WI38 (cell line): Measurements from ENCODE around the gene NECAB2.
"Not testable (repeated sequence)": the region's sequence is repeated elsewhere in the genome, so short reads cannot be mapped to it uniquely, and the experiment has no call there.

Source experiments
- H3K4me3 ChIP-seq: 2 replicates; pipeline ENCODE4 v1.5.1; 2011; ENCODE audit warnings: low read depth, mild to moderate bottlenecking, control low read depth, low read length
- TF ChIP-seq, protein P1 (sequence below): IDR thresholded peaks from 2 replicates; pipeline ENCODE4 v1.5.1; 2012; ENCODE audit warnings: low read depth, mild to moderate bottlenecking, control low read depth, low read length

NECAB2 gene

DNA sequence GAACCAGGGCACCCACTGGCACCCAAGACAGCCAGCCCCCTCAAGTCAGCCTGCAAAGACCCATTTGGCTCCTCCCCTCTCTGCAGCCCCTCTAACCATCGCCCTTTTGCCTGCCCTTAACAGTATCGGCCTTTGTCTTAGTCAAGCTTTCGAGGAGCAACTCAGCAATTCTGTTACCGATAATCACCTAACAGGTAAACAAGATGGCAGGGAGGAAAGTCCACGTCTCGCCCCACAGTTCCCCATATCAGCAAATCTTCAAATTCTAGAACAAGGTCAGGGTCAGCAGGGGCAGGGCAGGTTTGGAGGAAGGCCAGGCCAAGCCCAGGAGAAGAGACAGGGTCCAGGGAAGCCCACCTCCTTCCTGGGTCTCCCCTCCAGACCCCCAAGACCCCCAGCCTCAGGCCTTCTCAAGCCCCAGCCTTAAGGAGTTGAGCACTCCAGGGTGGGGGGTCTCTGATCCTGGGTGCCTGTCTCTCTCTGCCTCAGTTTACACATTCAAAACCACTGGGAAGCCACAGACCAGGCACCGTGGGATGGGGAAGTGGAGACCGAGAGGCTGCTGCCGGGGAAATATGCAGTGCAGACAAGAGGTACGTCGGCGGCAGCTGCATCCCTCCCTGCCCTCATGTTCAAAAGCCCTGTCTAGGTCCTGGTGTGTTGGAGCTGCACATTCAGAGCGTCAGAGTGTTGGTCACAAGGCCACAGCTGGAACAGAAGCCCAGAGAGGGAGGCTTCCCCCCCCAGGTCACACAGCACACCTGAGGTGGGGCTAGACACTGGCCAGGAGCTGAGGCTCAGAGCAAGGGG is 18.9 kb upstream of the NECAB2 start:
- TF ChIP-seq, protein P1, sequence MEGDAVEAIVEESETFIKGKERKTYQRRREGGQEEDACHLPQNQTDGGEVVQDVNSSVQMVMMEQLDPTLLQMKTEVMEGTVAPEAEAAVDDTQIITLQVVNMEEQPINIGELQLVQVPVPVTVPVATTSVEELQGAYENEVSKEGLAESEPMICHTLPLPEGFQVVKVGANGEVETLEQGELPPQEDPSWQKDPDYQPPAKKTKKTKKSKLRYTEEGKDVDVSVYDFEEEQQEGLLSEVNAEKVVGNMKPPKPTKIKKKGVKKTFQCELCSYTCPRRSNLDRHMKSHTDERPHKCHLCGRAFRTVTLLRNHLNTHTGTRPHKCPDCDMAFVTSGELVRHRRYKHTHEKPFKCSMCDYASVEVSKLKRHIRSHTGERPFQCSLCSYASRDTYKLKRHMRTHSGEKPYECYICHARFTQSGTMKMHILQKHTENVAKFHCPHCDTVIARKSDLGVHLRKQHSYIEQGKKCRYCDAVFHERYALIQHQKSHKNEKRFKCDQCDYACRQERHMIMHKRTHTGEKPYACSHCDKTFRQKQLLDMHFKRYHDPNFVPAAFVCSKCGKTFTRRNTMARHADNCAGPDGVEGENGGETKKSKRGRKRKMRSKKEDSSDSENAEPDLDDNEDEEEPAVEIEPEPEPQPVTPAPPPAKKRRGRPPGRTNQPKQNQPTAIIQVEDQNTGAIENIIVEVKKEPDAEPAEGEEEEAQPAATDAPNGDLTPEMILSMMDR: no peak
- no peak overlapping the region for H3K4me3 ChIP-seq

DNA sequence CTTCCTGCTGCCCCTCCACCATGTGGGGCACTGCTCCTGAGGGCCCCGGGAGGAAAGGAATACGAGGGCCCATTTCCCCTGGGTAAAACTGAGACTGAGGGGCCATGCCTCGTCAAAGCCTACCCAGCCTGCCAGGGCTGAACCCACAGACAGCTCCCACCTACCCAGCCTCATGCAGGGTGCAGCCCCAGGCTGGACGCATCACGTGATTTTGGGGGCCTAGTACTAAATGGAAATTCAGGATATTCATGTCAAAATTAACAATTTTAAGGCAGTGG is 18.4 kb upstream of the NECAB2 start:
- H3K4me3 ChIP-seq: no peak overlapping the region
- TF ChIP-seq, protein P1: no peak

DNA sequence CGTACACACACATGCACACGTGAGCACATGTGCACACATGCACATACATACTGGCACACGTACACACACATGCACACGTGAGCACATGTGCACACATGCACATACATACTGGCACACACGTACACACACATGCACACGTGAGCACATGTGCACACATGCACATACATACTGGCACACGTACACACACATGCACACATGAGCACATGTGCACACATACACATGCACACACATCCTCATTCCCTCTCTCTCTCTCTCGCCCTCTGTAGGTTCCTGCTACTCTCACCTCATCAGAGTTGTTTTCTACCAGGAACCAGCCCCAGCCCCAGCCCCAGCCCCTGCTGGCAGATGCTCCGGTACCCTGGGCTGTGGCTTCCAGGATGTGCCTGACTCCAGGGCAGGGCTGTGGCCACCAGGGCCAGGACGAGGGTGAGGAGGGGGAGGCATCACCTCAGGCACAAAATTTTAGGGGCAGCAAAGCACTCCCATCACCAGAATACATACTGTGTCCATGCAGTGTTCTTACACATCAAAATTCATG is 17.1 kb upstream of the NECAB2 start:
- not testable (repeated sequence) for H3K4me3 ChIP-seq

DNA sequence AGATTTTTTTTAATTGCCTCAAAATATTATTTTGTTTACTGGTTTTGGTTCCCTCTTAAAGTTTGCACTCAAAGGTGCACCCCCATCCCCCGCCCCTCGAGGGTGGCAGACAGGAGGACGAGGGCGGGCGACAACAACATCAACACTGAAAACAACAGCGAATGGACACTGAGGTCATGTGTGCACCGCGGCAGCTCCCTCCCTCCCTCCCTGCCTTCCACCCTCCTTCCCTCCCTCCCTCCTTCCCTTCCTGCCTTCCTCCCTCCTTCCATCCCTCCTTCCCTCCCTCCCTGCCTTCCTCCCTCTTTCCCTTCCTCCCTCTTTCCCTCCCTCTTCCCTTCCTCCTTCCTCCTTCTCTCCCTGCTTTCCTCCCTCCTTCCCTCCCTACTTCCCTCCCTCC is 16.5 kb upstream of the NECAB2 start:
- TF ChIP-seq, protein P1: no peak
- no peak overlapping the region for H3K4me3 ChIP-seq

DNA sequence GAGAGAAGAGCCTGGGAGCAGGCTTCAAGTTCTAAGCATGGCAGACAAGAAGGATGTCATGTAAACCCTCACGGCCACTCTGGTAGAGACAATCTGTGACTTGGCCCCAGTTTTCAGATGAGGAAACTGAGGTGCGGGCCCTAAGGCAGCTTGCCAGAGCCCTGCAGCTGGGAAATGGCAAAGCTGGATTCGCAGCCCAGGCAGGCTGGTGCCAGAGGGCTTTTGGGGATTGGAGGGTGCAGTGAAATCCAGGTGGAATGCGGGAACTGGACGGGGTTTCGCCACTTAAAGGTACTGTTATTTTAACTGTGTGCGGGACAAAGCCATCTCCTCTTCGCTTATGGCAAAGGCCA is 15.5 kb upstream of the NECAB2 start:
- H3K4me3 ChIP-seq: peak overlapping the region; percentile 77
- TF ChIP-seq, protein P1: no peak

DNA sequence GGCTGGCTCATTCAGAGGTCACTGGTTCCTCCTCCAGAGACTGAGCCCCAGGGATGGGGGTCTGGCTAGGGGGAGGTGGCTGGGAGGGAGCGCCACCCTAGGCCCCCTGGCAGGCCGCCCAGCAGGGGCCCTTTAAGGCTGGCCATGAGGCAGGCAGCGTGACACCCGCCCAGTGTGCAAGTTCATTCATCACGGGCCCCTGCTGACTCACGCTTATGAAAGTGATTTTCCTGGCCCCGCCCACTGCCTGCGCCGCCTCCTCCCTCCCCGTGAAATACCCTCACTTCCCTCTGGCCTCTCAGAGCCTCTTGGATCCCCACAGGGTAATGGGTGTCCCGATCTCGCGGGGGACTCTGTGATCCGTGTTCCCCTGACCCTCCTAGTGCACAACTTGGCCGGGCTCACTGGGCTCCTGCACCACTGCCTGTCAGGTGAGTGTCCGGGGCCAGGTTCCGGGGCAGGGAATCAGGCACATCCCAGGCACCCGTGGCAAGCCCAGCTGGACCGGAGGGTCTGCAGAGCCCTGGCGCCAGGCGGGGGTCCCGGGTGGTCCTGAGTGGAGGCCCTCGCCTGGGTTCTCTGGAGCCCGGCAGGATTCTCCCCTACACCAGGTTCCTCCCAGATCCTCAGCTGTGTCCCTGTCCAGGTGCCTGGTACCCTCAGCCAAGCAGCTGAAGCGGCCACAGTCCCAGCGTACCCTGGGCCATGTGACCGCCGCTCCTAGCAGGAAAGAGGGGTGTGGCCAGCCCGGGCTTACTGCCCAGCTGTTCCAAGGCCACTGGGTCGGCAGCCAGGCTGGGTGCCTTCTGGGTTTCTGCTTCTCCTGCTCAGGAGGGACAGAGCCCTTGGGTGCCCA is 14.9 kb upstream of the NECAB2 start, which contains the start of gene OSGIN1:
OSGIN1 (plus strand) TSS at position 301 of the 856 bp plus-strand sequence. CDS start 4,432 bp downstream, outside the sequence.
- TF ChIP-seq, protein P1: no peak
- H3K4me3 ChIP-seq: peak within 1 kb of the TSS; percentile 77

DNA sequence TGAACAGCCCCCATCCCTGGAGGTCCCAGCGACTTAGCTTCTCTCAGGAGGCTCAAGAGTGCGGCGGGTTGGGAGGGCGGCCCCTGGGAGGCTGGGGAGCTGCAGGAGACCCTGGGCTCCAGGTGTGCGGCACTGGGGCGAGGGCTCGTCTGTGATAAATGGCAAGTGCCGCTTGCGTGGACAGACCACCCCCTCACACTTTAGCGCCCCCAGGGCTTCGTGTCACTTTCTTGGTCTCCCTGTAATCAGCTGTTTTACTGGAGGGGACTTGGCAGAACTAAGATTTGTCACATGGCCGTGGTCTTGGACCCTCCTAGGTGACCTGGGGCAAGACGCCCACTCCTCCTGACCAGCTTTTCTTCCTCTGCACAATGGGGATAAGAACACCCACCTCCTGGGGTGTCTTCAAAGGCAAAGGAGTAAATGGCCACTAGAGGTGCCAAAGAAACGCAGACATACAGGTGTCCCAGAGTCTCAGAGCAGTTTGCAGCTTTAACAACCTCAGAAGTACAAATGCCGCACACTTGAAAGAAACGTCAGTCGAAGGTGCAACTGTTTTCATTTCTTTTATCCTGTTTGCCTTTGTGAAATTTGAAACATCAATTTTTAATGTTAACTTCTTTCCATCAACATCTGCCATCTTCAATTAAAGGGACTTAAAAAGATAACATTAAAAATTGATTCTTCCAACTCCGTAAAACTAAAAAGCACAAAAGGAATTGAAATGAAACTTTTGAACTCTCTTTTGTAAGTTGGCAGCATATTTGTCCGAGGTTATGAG is 14.1 kb upstream of the NECAB2 start:
- H3K4me3 ChIP-seq: peak overlapping the region; percentile 77
- TF ChIP-seq, protein P1: peak; percentile 52
